Upper lobe of left lung (tissue), 4 donors: ENCODE results near the gene TCERG1L.
"Not testable (repeated sequence)": the region's sequence is repeated elsewhere in the genome, so short reads cannot be mapped to it uniquely, and the experiment has no call there.

Experiments used
- CTCF ChIP-seq, 6 experiments: fragments of 450-650 bp in 4 of 6; fragments of 200-600 bp in 2 of 6; sonication (generic) in 2 of 6; IDR thresholded peaks; one replicate each; pipeline ENCODE4 v1.5.1; 2016 to 2019; ENCODE audit warnings: antibody characterized with exemption in 6 of 6
- EP300 ChIP-seq, 4 donors: sonication (generic); formaldehyde crosslinking; IDR thresholded peaks; one replicate each; pipeline ENCODE4 v1.5.1; 2017; ENCODE audit warnings: antibody characterized with exemption in 4 of 4, control low read depth in 2 of 4
- POLR2A ChIP-seq, 4 donors: fragments of 450-650 bp; IDR thresholded peaks; one replicate each; pipeline ENCODE4 v1.5.1; 2016 to 2017; ENCODE audit warnings: antibody characterized with exemption in 4 of 4, mild to moderate bottlenecking in 2 of 4
- POLR2AphosphoS5 ChIP-seq, 2 donors: sonication (generic); formaldehyde crosslinking; IDR thresholded peaks; one replicate each; pipeline ENCODE4 v1.5.1; 2017; ENCODE audit warnings: antibody characterized with exemption in 2 of 2

- TF ChIP-seq POLR2A, POLR2AphosphoS5, CTCF, EP300 (IDR thresholded peaks at IDR 0.05): not testable (repeated sequence)
Observed at GRCh38 chr10:131100418-131101410, 210.8 kb downstream of the TCERG1L start.
